ENCODE measurements around the gene GNG4. TPM values are rescaled to one million over a fixed set of nuclear protein-coding genes. Genes with fewer than 3 reads are reported as not detected.

Gene GNG4
- total RNA-seq, 1 experiment from 2014 or later, result 34.4 TPM

DNA sequence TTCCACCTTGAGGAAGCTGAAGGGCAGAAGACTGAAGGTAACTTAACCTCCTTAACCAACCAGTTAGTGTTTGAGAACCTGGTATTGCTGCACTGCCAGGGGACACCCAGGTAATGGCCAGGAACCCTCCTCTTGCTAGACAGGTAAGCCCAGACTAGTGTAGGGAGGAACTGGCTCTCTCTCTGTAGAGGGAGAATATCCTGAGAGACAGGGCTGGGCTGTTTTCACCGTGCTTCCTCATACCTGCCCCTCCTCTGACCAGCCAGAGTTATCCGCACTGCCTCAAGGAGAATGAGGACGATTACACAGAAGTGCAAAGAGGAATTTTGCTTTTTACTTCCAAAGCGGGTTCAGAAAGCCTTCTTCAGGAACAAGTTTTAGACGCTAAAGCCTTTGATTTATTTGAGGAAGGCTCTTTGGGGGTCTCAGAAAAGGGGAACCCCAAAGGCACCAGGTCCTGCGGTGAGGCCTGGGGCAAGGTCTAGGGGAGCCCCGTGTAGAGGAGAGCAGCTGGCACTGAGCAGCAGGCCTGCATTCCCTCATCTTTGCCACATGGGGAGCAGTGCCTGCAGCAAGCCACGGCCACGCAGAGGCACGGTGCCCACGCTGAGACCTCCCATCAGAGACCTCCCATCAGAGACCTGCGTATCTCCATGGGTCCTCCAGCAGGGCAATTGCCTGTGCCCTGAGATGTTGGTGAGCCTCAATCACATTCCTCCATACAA, 13.5 kb downstream of the GNG4 start:
- H4K91ac ChIP-seq (ENCODE audit: insufficient read length, low read depth, low read length), result no peak overlapping the region
- no peaks in the 10 kb centered on the region for H4K20me1 ChIP-seq (ENCODE audit: control insufficient read depth, insufficient read depth, insufficient read length)
- H3K56ac ChIP-seq (ENCODE audit: insufficient read length, low read depth, low read length), result no peak overlapping the region
- no peaks in the 10 kb centered on the region; a peak in 1 of 5 replicates for H3K9me3 Mint-ChIP-seq
- peaks cover 6% of the 10 kb centered on the region for H3K79me1 ChIP-seq (ENCODE audit: insufficient read depth, low read depth, low read length, poor library complexity, severe bottlenecking)
- no peak overlapping the region for H3K4ac ChIP-seq (ENCODE audit: low read depth, low read length)
- no peaks in the 10 kb centered on the region for H3K23me2 ChIP-seq (ENCODE audit: insufficient read length, low read depth, low read length, poor library complexity, severe bottlenecking)
- no peaks in the 10 kb centered on the region for H3K27me3 ChIP-seq (ENCODE audit: insufficient read depth, low read length)
- WGBS (ENCODE audit: extremely low coverage, insufficient read length, low lambda C conversion rate), result no CpG with 5 or more reads among the region's 12 CpGs
- no peak overlapping the region for H3K27ac Mint-ChIP-seq
- H3K9me3 ChIP-seq (ENCODE audit: control insufficient read depth, low read depth, low read length), result no peaks in the 10 kb centered on the region
- H3K18ac ChIP-seq (ENCODE audit: insufficient read length, low read depth, low read length), result no peak overlapping the region
- no peak overlapping the region for H3K23ac ChIP-seq (ENCODE audit: insufficient read length, low read depth, low read length)
- H2AFZ ChIP-seq (ENCODE audit: low read length), result no peak overlapping the region
- no peak overlapping the region for H3K4me2 ChIP-seq (ENCODE audit: insufficient read depth, insufficient read length, low read length)
- no peak overlapping the region for H4K5ac ChIP-seq (ENCODE audit: insufficient read length, low read depth, low read length)
- H4K8ac ChIP-seq (replicated peaks; ENCODE audit: insufficient read length, low read depth, low read length), result no peak overlapping the region
- peaks cover 1% of the 10 kb centered on the region; the same call in 1 of the 2 replicates for H3K4me1 ChIP-seq (ENCODE audit: insufficient read depth, low read length)
- H2BK120ac ChIP-seq (ENCODE audit: low read depth, low read length, poor library complexity, severe bottlenecking), result no peak overlapping the region
- H3T11ph ChIP-seq (ENCODE audit: low read length), result no peak overlapping the region
- H3K4me3 Mint-ChIP-seq, result no peak overlapping the region
- H2AK5ac ChIP-seq (ENCODE audit: insufficient read length, low read length), result no peak overlapping the region
- no peak overlapping the region for H3K27ac ChIP-seq (ENCODE audit: insufficient read length, low read depth, low read length)
- no peak overlapping the region for H2BK20ac ChIP-seq (ENCODE audit: low read depth, low read length, poor library complexity, severe bottlenecking)
- peaks cover 8% of the 10 kb centered on the region; the same call in 1 of the 2 replicates for H3K79me2 ChIP-seq (ENCODE audit: insufficient read depth, low read length)
- no peak for DNase-seq
- H2BK5ac ChIP-seq (ENCODE audit: insufficient read length, low read length), result no peak overlapping the region
- TF ChIP-seq, protein P1, sequence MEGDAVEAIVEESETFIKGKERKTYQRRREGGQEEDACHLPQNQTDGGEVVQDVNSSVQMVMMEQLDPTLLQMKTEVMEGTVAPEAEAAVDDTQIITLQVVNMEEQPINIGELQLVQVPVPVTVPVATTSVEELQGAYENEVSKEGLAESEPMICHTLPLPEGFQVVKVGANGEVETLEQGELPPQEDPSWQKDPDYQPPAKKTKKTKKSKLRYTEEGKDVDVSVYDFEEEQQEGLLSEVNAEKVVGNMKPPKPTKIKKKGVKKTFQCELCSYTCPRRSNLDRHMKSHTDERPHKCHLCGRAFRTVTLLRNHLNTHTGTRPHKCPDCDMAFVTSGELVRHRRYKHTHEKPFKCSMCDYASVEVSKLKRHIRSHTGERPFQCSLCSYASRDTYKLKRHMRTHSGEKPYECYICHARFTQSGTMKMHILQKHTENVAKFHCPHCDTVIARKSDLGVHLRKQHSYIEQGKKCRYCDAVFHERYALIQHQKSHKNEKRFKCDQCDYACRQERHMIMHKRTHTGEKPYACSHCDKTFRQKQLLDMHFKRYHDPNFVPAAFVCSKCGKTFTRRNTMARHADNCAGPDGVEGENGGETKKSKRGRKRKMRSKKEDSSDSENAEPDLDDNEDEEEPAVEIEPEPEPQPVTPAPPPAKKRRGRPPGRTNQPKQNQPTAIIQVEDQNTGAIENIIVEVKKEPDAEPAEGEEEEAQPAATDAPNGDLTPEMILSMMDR (conservative IDR thresholded peaks at IDR 0.05), result peak; percentile 37
- no peak overlapping the region for H2BK12ac ChIP-seq (ENCODE audit: insufficient read length, low read depth, low read length)
- no peak overlapping the region for H3K9ac ChIP-seq (ENCODE audit: extremely low read depth, insufficient read length, low read length)
- H3K4me1 Mint-ChIP-seq, result peaks cover 20 to 23% of the 10 kb centered on the region in 2 experiments
- no peak overlapping the region; the same call in 1 of the 2 replicates for H3K14ac ChIP-seq (ENCODE audit: insufficient read depth, low read length)
- peaks cover 0 to 11% (median 3%) of the 10 kb centered on the region in 3 experiments; a peak in 5 of 7 replicates for H3K36me3 Mint-ChIP-seq (ENCODE audit: insufficient read depth in 1 of 3, low read depth in 3 of 3)
- H3K27me3 Mint-ChIP-seq (ENCODE audit: low read depth), result no peaks in the 10 kb centered on the region
- no peak overlapping the region for H2BK15ac ChIP-seq (ENCODE audit: low read depth, low read length)
